ENCODE data around the gene FAM83E.

- TF ChIP-seq CTCF (conservative IDR thresholded peaks at IDR 0.05; ENCODE audit: low read length) (no peak), EZH2phosphoT487 (IDR thresholded peaks at IDR 0.05; ENCODE audit: borderline replicate concordance) (no peak)
Observed at GRCh38 chr19:48659768-48660167, 44.9 kb upstream of the FAM83E start.
